Activated CD4-positive, CD25-positive, alpha-beta regulatory T cell (primary cell): ENCODE measurements around the gene SLC24A1.
"Not testable (repeated sequence)": the region's sequence is repeated elsewhere in the genome, so short reads cannot be mapped to it uniquely, and the experiment has no call there.

Experiments
- DNase-seq, 4 experiments: peaks; one replicate each; lab custom pipeline; 2025; lab: John Stamatoyannopoulos, UW

The SLC24A1 gene

GRCh38 chr15:65621638-65622037 is at the start of gene SLC24A1:
Gene SLC24A1 (plus strand): TSS chr15:65621938. CDS start chr15:65624081, 2,143 bp downstream.
- DNase-seq, result no peak

- no peak for DNase-seq
Observed at GRCh38 chr15:65571971-65572370, 49.8 kb upstream of the SLC24A1 start.

GRCh38 chr15:65576664-65577063 is 45.1 kb upstream of the SLC24A1 start:
- DNase-seq, result no peak

GRCh38 chr15:65577129-65577996 is 44.4 kb upstream of the SLC24A1 start:
- no peak for DNase-seq

GRCh38 chr15:65578904-65579728 is 42.6 kb upstream of the SLC24A1 start:
- DNase-seq, result no peak

- DNase-seq, result no peak
Observed at GRCh38 chr15:65579762-65580161, 42.0 kb upstream of the SLC24A1 start.

GRCh38 chr15:65580287-65580686 is 41.5 kb upstream of the SLC24A1 start:
- DNase-seq, result no peak

- DNase-seq, result peak in 2 of 4 experiments; percentile 7 to 19
Observed at GRCh38 chr15:65583701-65584100, 38.0 kb upstream of the SLC24A1 start.

GRCh38 chr15:65584241-65584640 is 37.5 kb upstream of the SLC24A1 start:
- no peak for DNase-seq

GRCh38 chr15:65587094-65587493 is 34.6 kb upstream of the SLC24A1 start:
- no peak for DNase-seq

GRCh38 chr15:65595960-65596359 is 25.8 kb upstream of the SLC24A1 start:
- no peak for DNase-seq

GRCh38 chr15:65598468-65598867 is 23.3 kb upstream of the SLC24A1 start:
- no peak for DNase-seq

GRCh38 chr15:65599677-65600076 is 22.1 kb upstream of the SLC24A1 start:
- no peak for DNase-seq

- no peak for DNase-seq
Observed at GRCh38 chr15:65603134-65603533, 18.6 kb upstream of the SLC24A1 start.

- no peak for DNase-seq
Observed at GRCh38 chr15:65603559-65603958, 18.2 kb upstream of the SLC24A1 start.

GRCh38 chr15:65610871-65611718 is 10.6 kb upstream of the SLC24A1 start, which contains the start of gene INTS14:
Gene INTS14 (minus strand): TSS chr15:65611131. CDS start chr15:65607380, 3,751 bp downstream.
- DNase-seq, result peak; percentile 82 to 90 (median 84)

- no peak for DNase-seq
Observed at GRCh38 chr15:65611888-65612615, 9.7 kb upstream of the SLC24A1 start.

GRCh38 chr15:65612616-65612946 is 9.2 kb upstream of the SLC24A1 start:
- no peak for DNase-seq

- no peak for DNase-seq
Observed at GRCh38 chr15:65612949-65613744, 8.6 kb upstream of the SLC24A1 start.

GRCh38 chr15:65615887-65616286 is 5.9 kb upstream of the SLC24A1 start:
- not testable (repeated sequence) for DNase-seq
